GM06990 (cell line): ENCODE measurements around the gene ARHGEF12.

Source experiments
- DNase-seq: peaks from one replicate; pipeline ENCODE4 v3.0.0-alpha.2; 2011; ENCODE audit not compliant: insufficient read length; ENCODE audit errors: extremely low read depth
- H3K27me3 ChIP-seq: replicated peaks from 2 replicates; pipeline ENCODE4 v1.6.0; 2011; ENCODE audit warnings: low read length; ENCODE audit not compliant: control insufficient read depth, insufficient read depth
- H3K36me3 ChIP-seq: 2 replicates; pipeline ENCODE4 v1.5.1; 2011; ENCODE audit warnings: low read length; ENCODE audit not compliant: control insufficient read depth, insufficient read depth
- H3K4me3 ChIP-seq: replicated peaks from 2 replicates; pipeline ENCODE4 v1.5.1; 2011; ENCODE audit warnings: low read depth, mild to moderate bottlenecking, control low read depth, low read length
- TF ChIP-seq, protein P1 (sequence below): IDR thresholded peaks from 2 replicates; pipeline ENCODE4 v1.5.1; 2011; ENCODE audit warnings: low read length, control low read depth, mild to moderate bottlenecking, inconsistent platforms; ENCODE audit not compliant: insufficient read depth, poor library complexity, severe bottlenecking

The ARHGEF12 gene

DNA sequence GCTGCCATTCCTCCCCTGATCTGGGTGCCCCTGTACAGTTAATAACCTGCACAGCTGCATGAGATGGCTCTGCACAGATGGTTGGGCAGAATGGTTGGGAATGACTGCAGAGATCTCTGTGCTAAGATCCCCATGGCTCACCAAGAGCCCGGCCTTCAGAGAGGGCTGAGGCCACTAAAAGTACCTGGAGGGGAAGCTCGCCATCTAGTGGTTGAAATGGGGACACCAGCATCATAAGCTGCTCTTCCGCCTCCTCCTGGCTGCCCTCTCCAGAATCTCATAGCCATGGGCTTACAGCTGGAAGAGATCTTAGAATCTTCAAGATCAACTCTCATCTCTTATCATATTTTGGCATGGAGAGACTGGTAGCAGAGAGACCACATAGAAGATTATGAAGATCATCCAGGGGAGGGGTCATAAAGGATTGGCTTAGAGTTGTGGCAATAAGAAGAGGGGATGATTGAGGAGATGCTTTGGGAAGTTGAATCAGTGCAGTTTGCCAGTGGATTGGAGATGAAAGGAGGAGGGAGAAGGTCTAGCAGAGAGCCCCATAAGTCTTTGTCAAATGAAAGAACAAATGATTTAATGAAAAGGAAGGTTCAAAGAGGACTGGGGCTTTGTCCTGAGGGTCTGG lies 33.1 kb upstream of the ARHGEF12 start:
- TF ChIP-seq, protein P1, sequence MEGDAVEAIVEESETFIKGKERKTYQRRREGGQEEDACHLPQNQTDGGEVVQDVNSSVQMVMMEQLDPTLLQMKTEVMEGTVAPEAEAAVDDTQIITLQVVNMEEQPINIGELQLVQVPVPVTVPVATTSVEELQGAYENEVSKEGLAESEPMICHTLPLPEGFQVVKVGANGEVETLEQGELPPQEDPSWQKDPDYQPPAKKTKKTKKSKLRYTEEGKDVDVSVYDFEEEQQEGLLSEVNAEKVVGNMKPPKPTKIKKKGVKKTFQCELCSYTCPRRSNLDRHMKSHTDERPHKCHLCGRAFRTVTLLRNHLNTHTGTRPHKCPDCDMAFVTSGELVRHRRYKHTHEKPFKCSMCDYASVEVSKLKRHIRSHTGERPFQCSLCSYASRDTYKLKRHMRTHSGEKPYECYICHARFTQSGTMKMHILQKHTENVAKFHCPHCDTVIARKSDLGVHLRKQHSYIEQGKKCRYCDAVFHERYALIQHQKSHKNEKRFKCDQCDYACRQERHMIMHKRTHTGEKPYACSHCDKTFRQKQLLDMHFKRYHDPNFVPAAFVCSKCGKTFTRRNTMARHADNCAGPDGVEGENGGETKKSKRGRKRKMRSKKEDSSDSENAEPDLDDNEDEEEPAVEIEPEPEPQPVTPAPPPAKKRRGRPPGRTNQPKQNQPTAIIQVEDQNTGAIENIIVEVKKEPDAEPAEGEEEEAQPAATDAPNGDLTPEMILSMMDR: peak; percentile 83
- Histone ChIP-seq H3K4me3 (no peak overlapping the region), H3K36me3 (no peaks in the 10 kb centered on the region), H3K27me3 (no peaks in the 10 kb centered on the region; the same call in 1 of the 2 replicates)
- DNase-seq: peak; percentile 26

DNA sequence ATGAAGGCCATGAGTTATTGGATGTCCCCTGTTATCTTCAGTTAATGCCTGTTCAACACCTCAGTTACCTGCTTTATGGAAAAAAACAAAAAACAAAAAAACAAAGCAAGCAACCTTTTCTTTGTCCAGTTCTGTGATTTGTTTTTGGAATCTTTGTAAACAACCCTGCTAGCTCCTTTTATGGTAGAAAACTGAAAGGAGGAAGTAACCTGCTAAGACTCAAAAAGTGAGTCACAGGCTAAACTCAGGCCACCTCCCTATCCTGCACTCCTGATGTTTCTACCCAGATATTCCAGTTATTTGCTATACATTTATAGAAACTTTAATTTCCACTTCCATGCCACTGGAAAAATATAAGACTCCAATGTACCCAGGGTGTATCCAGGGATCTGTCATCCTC lies 31.7 kb upstream of the ARHGEF12 start:
- no peaks in the 10 kb centered on the region for H3K36me3 ChIP-seq
- no peak for DNase-seq
- H3K4me3 ChIP-seq: no peak overlapping the region
- no peaks in the 10 kb centered on the region; the same call in 1 of the 2 replicates for H3K27me3 ChIP-seq
- TF ChIP-seq, protein P1: no peak

DNA sequence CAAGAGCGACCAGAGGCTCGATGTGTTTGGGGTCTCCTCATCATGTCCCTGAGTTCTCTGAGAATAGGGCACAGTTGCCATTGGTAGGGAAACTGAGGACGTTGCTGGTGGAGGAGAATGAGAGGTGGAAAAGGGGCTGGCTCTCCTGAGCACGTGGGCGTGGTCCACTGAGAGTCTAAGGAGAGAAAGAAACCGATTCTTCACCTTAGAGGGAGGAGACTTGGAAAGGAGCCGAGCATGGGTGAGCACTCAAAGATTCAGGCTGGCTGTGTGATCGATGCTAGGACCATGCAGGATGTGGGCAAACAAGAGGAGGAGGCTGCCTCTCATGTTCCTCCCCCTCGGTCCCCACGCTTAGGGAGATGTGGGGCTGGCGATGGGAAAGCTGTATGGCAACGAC lies 30.9 kb upstream of the ARHGEF12 start:
- Histone ChIP-seq H3K4me3 (no peak overlapping the region), H3K27me3 (no peaks in the 10 kb centered on the region; the same call in 1 of the 2 replicates), H3K36me3 (no peaks in the 10 kb centered on the region)
- TF ChIP-seq, protein P1: no peak
- DNase-seq: no peak

DNA sequence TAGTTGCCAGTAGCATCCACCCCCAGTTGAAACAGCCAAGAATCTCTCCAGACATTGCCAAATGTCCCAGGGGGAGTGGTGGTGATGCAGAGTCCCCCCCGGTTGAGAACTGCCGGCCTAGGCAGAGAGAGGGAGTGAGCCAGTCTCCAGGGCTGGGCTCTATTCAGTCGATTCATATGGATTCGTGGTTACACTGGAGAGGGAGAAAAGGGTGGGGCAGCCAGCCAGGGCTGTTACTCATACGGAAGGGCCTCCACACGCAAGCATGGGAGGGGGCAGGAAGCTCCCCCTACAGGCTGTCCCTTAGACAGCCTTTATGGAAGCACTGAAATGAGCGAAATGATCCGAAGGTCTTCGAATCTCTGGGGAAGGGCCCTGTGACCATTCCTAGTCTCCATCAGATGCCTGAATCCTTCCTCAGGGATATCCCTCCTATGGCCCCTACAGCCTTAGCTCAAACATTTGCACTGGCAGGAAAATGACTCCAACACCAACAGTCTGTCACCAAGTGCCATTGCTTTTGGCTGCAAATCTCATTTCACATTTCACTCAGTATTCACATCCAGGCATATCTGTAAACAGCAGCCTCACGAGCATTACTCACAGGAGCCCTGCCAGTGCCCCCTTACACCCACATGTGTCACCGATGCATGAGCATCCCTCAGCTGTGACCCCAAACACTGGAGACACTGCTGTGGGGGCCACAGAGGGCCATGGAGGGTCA lies 29.5 kb upstream of the ARHGEF12 start:
- DNase-seq: no peak
- TF ChIP-seq, protein P1: peak; percentile 14
- Histone ChIP-seq H3K36me3 (no peaks in the 10 kb centered on the region), H3K4me3 (no peak overlapping the region), H3K27me3 (no peaks in the 10 kb centered on the region; the same call in 1 of the 2 replicates)

DNA sequence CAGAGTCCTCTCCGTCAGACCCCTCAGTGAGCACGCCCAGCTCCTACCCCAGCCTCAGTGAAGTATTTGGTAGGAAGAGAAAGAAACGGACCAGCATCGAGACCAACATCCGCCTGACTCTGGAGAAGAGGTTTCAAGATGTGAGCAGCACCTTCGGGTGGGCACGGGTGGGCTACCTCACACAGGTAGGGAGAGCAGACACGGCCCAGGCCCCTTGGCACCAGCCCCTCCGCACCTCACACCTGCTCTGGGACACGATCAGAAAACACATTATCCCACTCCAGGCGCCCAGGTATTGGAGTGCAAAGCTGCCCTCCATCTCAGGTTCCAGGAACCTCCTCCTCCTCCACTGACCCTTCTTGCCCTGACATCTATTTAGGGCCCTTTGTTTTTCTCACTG lies 28.7 kb upstream of the ARHGEF12 start:
- no peak overlapping the region for H3K4me3 ChIP-seq
- no peaks in the 10 kb centered on the region for H3K36me3 ChIP-seq
- H3K27me3 ChIP-seq: no peaks in the 10 kb centered on the region; the same call in 1 of the 2 replicates
- DNase-seq: no peak
- TF ChIP-seq, protein P1: no peak

DNA sequence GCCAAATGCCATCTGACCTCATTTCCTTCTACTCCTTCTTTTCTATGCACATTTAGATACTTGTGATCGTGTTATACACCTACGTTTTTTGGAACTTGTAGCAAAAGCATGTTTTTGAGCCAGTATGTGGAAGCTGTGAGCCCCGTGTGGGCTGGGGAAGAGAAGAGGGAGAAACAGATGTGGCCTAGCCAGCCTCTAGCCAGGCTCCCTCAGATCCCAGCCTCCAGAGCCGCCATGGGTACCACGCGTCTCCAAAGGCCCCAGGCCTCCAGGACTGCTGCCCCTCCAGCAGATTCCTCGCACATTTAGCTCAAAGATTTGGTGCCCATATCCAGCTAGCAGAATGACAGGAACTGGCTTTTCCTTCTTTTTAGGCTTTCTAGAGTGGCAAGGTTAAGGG lies 28.1 kb upstream of the ARHGEF12 start:
- Histone ChIP-seq H3K4me3 (no peak overlapping the region), H3K36me3 (no peaks in the 10 kb centered on the region), H3K27me3 (no peaks in the 10 kb centered on the region; the same call in 1 of the 2 replicates)
- no peak for DNase-seq
- TF ChIP-seq, protein P1: no peak
